Measurements from ENCODE around the gene SP2.
"Not testable (repeated sequence)": the region's sequence is repeated elsewhere in the genome, so short reads cannot be mapped to it uniquely, and the experiment has no call there.

The SP2 gene

GRCh38 chr17:47894498-47895346, 1.3 kb upstream of the SP2 start:
- DNase-seq, result no peak

DNA sequence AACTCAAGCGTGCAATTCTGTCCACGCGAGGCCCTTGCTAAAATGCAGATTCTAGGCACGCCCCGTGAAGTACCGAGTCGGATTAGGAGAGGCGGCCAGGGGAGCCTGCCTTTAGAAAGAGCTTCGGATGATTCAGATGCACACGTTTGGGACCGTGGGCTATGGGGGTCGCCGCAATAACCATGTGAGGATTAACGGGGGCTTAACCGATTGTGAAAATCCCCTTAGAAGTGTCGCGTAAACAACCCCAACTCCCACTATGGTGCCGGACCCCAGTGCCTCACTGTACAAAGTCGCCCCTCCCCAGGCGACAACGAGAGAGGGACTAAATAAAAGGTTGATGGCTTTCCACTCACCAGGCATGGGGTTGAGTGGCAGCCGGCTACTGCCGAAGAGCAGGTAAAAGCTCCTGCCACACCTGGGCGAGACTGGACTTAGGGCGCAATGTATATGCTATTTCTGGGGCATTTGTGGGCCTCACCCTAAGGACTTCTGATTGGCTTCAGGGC, 635 bp upstream of the SP2 start:
- DNase-seq, result no peak

GRCh38 chr17:47896672-47897490, 845 bp downstream of the SP2 start:
- no peak for DNase-seq

- no peak for DNase-seq
Observed at GRCh38 chr17:47897561-47897960, 1.5 kb downstream of the SP2 start.

DNA sequence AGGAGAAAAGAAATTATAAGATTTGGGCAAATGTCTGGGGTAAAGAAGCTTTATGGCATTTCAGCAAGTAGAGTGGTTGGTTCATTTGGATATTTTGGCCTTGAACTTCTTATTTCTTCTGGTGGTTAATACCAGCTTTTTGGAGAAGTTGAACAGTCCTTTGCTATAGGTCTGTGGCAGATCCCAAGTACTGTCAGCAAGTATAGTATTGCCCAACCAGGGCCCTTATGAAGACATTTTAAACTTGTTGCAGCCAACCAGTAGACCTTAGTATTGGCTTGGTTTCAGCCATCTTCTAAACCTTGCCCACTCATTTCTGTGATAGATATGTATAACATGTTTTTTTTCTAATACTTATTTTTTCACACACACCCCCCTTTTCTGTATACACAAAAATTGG, 2.2 kb downstream of the SP2 start:
- no peak for DNase-seq

- no peak for DNase-seq
Observed at GRCh38 chr17:47899643-47900042, 3.6 kb downstream of the SP2 start.

- DNase-seq, result no peak
Observed at GRCh38 chr17:47901423-47901822, 5.4 kb downstream of the SP2 start.

DNA sequence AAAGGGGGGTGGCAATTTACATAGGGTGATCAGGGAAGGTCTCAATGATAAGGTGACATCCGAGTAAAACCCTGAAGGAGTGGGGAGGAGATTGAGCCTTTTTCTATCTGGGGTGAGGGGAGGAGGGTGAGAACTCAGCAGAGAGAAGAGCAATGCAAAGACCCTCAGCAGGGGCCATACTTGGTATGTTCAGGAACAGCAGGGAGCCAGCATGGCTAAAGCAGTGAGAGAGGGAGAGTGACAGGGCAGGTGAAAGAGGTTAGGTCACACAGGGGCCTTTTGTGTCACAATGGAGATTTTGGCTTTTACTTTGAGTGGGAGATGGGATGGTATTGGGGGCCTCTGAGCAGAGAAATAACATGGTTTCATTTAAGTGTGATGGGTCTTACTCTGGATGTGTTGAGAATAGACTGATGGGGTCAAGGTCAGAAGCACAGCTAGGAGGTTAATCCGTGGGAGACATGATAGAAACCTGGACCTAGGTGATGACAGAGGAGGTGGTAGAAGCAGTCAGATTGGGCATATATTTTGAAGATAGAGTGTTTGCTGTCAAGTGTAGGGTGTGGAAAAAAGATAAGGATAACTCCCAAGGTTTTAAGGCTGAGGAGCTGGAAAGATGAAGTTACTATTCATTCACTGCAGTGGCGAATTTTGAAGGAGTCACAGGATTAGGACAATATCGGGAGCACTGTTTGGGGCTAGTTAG, 6.2 kb downstream of the SP2 start:
- no peak for DNase-seq

GRCh38 chr17:47905221-47905733, 9.2 kb downstream of the SP2 start:
- no peak for DNase-seq

GRCh38 chr17:47906443-47906842, 10.4 kb downstream of the SP2 start:
- no peak for DNase-seq

- DNase-seq, result no peak
Observed at GRCh38 chr17:47907932-47908562, 12.0 kb downstream of the SP2 start.

GRCh38 chr17:47913050-47913449, 17.0 kb downstream of the SP2 start:
- DNase-seq, result no peak

GRCh38 chr17:47914306-47914948, 18.4 kb downstream of the SP2 start:
- DNase-seq, result no peak

DNA sequence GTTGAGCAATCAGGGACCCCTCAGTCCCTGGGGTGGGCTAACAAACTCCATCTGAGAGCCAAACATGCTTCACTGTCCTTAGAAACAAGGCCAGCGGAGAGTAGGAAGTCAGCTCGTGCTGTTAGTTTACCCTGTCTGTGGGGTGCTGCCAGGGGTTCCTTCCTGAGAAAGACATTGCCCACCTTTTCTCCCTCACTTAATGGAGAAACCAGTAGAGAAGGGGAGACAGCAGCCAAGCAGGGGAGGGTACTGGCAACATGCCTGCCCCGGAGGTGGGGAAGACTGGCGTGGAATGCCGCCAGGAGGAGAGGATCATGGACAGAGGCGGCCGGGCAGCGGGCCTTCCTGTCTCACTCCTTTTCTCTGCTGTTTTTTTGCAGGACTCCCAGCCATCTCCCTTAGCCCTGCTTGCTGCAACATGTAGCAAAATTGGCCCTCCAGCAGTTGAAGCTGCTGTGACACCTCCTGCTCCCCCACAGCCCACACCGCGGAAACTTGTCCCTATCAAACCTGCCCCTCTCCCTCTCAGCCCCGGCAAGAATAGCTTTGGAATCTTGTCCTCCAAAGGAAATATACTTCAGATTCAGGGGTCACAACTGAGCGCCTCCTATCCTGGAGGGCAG, 19.9 kb downstream of the SP2 start:
- no peak for DNase-seq

DNA sequence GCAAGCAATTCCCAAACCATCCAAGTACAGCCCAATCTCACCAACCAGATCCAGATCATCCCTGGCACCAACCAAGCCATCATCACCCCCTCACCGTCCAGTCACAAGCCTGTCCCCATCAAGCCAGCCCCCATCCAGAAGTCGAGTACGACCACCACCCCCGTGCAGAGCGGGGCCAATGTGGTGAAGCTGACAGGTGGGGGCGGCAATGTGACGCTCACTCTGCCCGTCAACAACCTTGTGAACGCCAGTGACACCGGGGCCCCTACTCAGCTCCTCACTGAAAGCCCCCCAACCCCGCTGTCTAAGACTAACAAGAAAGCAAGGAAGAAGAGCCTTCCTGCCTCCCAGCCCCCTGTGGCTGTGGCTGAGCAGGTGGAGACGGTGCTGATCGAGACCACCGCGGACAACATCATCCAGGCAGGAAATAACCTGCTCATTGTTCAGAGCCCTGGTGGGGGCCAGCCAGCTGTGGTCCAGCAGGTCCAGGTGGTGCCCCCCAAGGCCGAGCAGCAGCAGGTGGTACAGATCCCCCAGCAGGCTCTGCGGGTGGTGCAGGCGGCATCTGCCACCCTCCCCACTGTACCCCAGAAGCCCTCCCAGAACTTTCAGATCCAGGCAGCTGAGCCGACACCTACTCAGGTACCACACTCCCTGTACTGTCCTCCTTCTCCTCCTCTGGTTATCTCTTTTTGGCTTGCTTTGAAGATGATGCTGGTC, 20.6 kb downstream of the SP2 start:
- DNase-seq, result no peak

DNA sequence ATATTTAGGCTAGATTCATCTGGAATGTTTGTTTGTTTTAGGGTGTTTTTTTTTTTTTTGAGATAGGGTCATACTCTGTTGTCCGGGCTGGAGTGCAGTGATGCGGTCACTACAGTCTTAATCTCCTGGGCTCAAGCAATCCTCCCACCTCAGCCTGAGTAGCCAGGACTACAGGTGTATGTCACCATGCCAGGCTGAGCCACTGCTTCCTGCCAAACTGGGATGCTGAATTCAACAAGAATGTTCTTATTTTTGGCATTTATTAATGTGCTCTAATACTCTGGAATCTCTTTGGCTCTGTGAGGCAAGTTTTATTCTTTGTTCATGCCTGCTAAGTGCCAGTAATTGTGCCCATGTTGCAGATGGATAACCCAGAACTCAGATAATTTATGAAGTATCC, 21.5 kb downstream of the SP2 start:
- DNase-seq, result no peak

DNA sequence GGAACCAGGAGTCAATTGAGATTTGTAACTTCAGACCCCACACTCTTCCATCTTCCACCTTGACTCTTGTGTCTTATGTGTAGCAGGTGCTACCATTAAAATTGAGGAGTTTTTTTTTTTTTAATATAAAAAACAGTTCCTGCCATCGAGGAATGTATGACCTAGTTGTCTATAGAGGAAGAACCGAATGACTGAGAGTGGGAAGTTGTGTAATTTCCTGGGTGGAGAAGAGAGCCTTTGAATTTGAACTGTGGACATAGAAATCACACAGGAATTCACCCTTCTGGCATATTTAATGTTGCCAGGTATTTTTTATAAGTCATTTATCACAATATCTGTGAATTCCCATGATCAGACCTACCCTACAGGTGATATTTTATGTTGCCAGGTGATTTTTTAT, 22.0 kb downstream of the SP2 start:
- no peak for DNase-seq

GRCh38 chr17:47918991-47919390, 23.0 kb downstream of the SP2 start:
- no peak for DNase-seq

- DNase-seq, result not testable (repeated sequence)
Observed at GRCh38 chr17:47919889-47920288, 23.9 kb downstream of the SP2 start.

DNA sequence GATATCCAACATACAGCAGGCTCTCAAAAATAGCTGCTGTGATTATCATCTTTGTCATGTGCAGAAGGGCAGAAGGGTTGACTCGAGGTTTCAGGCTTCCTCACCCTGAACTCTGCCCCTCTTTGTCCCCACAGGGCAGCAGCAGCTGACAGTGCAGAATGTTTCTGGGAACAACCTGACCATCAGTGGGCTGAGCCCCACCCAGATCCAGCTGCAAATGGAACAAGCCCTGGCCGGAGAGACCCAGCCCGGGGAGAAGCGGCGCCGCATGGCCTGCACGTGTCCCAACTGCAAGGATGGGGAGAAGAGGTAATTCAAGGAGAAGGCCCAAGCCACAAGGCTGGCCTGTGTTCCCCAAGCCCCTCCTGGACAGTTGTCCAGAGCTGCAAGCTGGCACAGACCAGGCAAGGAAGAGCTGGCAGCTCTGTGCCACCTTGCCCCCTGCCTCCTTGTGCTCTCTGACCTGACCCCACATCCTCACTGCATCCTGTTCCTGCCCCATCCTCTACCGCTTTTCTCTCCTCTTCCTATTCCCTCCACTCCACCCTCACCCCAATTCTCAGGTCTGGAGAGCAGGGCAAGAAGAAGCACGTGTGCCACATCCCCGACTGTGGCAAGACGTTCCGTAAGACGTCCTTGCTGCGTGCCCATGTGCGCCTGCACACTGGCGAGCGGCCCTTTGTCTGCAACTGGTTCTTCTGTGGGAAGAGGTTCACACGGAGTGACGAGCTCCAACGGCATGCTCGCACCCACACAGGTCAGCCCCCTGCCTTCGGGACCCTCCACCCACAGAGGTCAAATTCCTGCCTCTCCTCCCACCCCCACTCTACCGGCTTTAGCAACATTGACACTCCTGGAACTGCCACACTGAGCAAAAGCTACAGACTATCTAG, 29.0 kb downstream of the SP2 start:
- no peak for DNase-seq
